Uterus (tissue), 4 donors: ENCODE data around the gene PHPT1. TPM values are rescaled to one million over a fixed set of nuclear protein-coding genes. Genes with fewer than 3 reads are reported as not detected.
"Not testable (repeated sequence)": the region's sequence is repeated elsewhere in the genome, so short reads cannot be mapped to it uniquely, and the experiment has no call there.

Source experiments
- DNase-seq, 2 donors: peaks; one replicate each; pipeline ENCODE4 v3.0.0-alpha.2; 2019 to 2020
- H3K27ac ChIP-seq, 2 donors: fragments of 200-600 bp; sonication (generic); 1 replicate in 1 of 2; 2 replicates in 1 of 2; pipeline ENCODE4 v1.5.1; 2016 to 2018
- H3K27me3 ChIP-seq, 2 donors: fragments of 200-600 bp; sonication (generic); one replicate each; pipeline ENCODE4 v1.5.1; 2018 to 2019; ENCODE audit warnings: control low read depth in 1 of 2
- H3K36me3 ChIP-seq, 2 donors: fragments of 200-600 bp; sonication (generic); one replicate each; pipeline ENCODE4 v1.5.1; 2019; ENCODE audit warnings: control low read depth in 1 of 2
- H3K4me1 ChIP-seq, 2 donors: fragments of 200-600 bp; sonication (generic); one replicate each; pipeline ENCODE4 v1.5.1; 2018 to 2019; ENCODE audit warnings: control low read depth in 1 of 2
- H3K4me3 ChIP-seq, 2 donors: fragments of 200-600 bp; sonication (generic); 1 replicate in 1 of 2; 2 replicates in 1 of 2; pipeline ENCODE4 v1.5.1; 2018 to 2019; ENCODE audit warnings: mild to moderate bottlenecking in 1 of 2
- H3K9me3 ChIP-seq, 2 donors: fragments of 200-600 bp; sonication (generic); one replicate each; pipeline ENCODE4 v1.5.1; 2019; ENCODE audit warnings: control low read depth in 1 of 2
- POLR2A ChIP-seq, 2 donors: fragments of 450-650 bp; IDR thresholded peaks; one replicate each; pipeline ENCODE4 v1.6.1; 2016; ENCODE audit warnings: antibody characterized with exemption in 2 of 2, mild to moderate bottlenecking in 1 of 2, moderate library complexity in 1 of 2
- intact Hi-C: fragments of 100-400 bp; cut with DNase I; formaldehyde crosslinking; loops from one replicate; pipeline ENCODE4 v1.15.1; 2023; ENCODE audit warnings: low total_unique reads
- total RNA-seq, 4 donors: library from RNA; depleted of rRNA in 3 of 4; stranded (reverse); fragments of >200 nt in 3 of 4; gene quantifications; one replicate each; pipeline versions ENCODE4 v1.1.0 to v1.2.4, GENCODE V29; 2014 to 2023
- TF ChIP-seq, protein P1 (sequence below), 4 experiments: fragments of 200-600 bp in 2 of 4; fragments of 450-650 bp in 2 of 4; sonication (generic) in 2 of 4; IDR thresholded peaks; one replicate each; pipeline ENCODE4 v1.5.1; 2016 to 2019; ENCODE audit warnings: antibody characterized with exemption in 4 of 4, mild to moderate bottlenecking in 2 of 4, moderate library complexity in 1 of 4
- donor health status: DM: yes; HTN: yes; CAD: no.

Gene PHPT1
- total RNA-seq, 4 donors from 2014 or later, result 12.4 to 55.5 (median 31.4) TPM

DNA sequence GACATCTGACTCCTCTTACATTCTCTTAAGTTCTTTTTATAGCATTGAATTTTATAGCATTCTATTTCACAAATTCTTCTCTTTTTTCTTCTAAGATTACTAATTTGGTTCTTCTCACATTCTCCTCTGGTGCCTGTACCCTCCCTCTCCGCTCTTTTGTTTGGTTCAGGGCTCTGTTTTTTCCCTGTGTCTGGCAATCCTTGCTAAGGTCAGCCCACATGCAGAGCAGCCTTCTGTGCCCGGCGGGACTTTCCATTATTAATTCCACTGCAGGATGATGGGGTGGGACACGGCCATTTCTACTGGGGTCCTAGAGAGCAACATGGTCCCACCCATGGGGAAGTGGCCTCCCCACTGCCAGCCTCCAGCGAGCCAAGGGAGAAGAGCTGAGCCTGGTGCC, 27.3 kb downstream of the PHPT1 start:
- TF ChIP-seq, protein P1, sequence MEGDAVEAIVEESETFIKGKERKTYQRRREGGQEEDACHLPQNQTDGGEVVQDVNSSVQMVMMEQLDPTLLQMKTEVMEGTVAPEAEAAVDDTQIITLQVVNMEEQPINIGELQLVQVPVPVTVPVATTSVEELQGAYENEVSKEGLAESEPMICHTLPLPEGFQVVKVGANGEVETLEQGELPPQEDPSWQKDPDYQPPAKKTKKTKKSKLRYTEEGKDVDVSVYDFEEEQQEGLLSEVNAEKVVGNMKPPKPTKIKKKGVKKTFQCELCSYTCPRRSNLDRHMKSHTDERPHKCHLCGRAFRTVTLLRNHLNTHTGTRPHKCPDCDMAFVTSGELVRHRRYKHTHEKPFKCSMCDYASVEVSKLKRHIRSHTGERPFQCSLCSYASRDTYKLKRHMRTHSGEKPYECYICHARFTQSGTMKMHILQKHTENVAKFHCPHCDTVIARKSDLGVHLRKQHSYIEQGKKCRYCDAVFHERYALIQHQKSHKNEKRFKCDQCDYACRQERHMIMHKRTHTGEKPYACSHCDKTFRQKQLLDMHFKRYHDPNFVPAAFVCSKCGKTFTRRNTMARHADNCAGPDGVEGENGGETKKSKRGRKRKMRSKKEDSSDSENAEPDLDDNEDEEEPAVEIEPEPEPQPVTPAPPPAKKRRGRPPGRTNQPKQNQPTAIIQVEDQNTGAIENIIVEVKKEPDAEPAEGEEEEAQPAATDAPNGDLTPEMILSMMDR (IDR thresholded peaks at IDR 0.05), result no peak
- TF ChIP-seq POLR2A (IDR thresholded peaks at IDR 0.05), result no peak
- Histone ChIP-seq H3K4me3 (no peak overlapping the region), H3K27ac (no peak overlapping the region), H3K4me1 (no peaks in the 10 kb centered on the region), H3K27me3 (no peaks in the 10 kb centered on the region), H3K9me3 (no peaks in the 10 kb centered on the region), H3K36me3 (no peaks in the 10 kb centered on the region)
- DNase-seq, result no peak
- intact Hi-C loops, result no loop called here

DNA sequence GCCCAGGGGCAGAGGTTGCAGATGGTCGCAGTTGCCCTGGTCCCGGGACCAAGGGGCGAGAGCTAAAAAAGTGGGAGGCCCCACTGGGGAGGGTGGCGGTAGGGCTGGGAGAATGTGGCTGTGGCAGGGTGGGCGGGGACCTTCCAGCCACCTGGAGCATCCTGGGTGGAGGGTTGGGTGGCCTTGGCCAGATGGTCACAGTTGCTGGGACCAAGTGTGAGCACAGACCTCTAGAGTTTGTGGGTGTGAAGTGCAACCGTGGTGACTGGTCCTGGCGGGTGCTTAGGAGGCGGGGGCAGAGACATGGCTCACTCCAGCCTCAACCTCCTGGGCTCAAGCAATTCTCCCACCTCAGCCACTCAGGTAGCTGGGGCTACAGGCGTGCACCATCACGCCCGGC, 31.4 kb downstream of the PHPT1 start:
- Histone ChIP-seq H3K4me1 (peaks cover 0 to 3% of the 10 kb centered on the region in 2 donors), H3K27me3 (no peaks in the 10 kb centered on the region), H3K36me3 (no peaks in the 10 kb centered on the region), H3K4me3 (no peak overlapping the region), H3K9me3 (no peaks in the 10 kb centered on the region), H3K27ac (no peak overlapping the region)
- intact Hi-C loops, result no loop called here
- TF ChIP-seq, protein P1 (IDR thresholded peaks at IDR 0.05), result no peak
- no peak for TF ChIP-seq POLR2A (IDR thresholded peaks at IDR 0.05)
- no peak for DNase-seq

DNA sequence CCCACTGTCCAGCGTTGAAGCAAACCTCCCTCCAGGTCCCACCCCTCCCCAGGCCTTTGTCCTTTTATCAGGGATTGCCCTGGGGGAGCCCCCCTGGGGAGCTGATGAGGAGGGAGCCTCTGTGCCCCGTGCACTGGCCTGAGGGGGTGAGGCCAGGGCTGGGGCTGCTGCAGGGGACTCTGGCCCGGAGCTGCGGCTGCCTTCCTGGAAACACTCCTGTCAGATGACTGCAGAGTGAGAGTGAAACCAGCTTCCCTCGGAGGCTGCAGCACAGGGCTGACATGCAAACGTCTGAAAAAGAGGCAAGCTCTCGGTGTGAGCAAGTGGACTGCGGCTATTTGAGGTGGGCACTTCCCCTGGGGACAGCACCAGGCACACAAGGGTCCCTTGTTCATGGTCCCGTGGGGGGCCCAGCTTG, 32.5 kb downstream of the PHPT1 start:
- Histone ChIP-seq H3K27me3 (no peaks in the 10 kb centered on the region), H3K9me3 (no peaks in the 10 kb centered on the region), H3K4me3 (no peak overlapping the region), H3K36me3 (no peaks in the 10 kb centered on the region), H3K4me1 (peaks cover 0 to 5% of the 10 kb centered on the region in 2 donors), H3K27ac (no peak overlapping the region)
- TF ChIP-seq, protein P1 (IDR thresholded peaks at IDR 0.05), result no peak
- no peak for TF ChIP-seq POLR2A (IDR thresholded peaks at IDR 0.05)
- intact Hi-C loops, result no loop called here
- DNase-seq, result no peak

DNA sequence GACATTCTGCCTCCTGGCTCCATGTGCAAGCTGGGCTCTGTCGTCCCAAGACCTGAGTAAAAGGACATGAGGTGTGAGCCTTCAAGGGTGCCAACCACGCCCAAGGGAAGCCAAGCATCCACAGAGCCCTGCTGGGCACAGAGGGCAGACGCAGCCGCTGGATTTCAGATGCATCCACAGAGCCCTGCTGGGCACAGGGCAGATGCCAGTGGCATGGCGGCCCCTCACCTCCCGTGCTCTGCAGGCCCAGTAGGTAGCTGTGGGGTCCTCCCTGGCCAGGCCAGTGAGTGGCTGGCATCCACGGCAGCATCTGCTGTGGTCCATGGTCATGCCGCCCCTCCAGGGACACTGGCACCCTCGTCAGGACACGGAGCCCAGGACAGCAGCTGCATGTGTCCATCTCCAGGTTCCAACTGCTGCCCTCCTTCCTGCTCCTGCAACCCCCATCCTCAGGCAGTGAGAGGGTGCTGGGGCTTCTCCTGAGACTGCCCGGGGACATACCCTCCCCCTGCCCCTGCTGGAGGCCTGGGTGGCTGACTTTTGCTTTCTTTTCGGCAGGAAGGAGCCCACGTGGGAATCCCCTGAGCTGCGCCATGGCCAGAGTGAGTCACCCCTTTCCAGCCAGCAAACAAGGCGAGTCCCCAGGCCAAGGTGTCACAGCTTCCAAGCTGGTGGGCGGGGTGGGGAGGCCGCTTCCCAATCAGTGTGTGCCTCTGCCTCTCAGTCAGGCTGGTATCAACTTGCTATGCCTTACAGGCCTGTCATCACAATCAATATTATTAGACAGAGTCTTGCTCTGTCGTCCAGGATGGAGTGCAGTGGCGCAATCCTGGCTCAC, 33.1 kb downstream of the PHPT1 start:
- Histone ChIP-seq H3K4me1 (peaks cover 0 to 5% of the 10 kb centered on the region in 2 donors), H3K27me3 (no peaks in the 10 kb centered on the region), H3K27ac (no peak overlapping the region), H3K36me3 (no peaks in the 10 kb centered on the region), H3K9me3 (no peaks in the 10 kb centered on the region), H3K4me3 (no peak overlapping the region)
- DNase-seq, result no peak
- intact Hi-C loops, result no loop called here
- TF ChIP-seq, protein P1 (IDR thresholded peaks at IDR 0.05), result no peak
- no peak for TF ChIP-seq POLR2A (IDR thresholded peaks at IDR 0.05)

DNA sequence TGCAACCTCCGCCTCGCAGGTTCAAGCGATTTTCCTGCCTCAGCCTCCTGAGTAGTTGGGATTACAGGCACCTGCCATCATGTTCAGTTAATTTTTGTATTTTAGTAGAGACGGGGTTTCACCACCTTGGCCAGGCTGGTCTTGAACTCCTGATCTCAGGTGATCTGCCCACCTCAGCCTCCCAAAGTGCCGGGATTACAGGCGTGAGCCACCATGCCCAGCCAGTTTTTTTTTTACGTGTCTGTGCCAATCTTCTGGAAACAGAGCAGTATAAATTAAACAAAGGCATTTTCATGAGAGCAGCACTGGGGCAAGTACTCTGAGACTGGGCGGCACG, 33.7 kb downstream of the PHPT1 start:
- DNase-seq, H3K4me3 ChIP-seq, H3K4me1 ChIP-seq, H3K9me3 ChIP-seq, H3K36me3 ChIP-seq, H3K27me3 ChIP-seq, intact Hi-C loops, H3K27ac ChIP-seq: not testable (repeated sequence)

DNA sequence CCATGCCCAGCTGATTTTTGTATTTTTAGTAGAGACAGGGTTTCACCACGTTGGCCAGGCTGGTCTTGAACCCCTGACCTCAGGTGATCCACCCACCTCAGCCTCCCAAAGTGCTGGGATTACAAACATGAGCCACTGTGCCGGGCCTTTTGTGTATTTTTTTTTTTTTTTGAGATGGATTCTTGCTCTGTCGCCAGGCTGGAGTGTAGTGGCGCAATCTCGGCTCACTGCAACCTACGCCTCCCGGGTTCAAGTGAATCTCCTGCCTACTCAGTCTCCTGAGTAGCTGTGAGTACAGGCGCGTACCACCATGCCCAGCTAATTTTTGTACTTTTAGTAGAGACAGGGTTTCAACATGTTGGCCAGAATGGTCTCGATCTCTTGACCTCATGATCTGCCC, 34.5 kb downstream of the PHPT1 start:
- intact Hi-C loops, DNase-seq: not testable (repeated sequence)

More for the DNA sequence above, 34.5 kb downstream of the PHPT1 start:
- H3K9me3 ChIP-seq, H3K4me3 ChIP-seq, H3K27ac ChIP-seq, H3K27me3 ChIP-seq, H3K4me1 ChIP-seq, H3K36me3 ChIP-seq: not testable (repeated sequence)
